NCI-H2029 (cell line): ENCODE measurements around the gene AKT1.

Experiments used
- DNase-seq: peaks from one replicate; lab custom pipeline; 2025; lab: John Stamatoyannopoulos, UW

The AKT1 gene

GRCh38 chr14:104786091-104786586 lies 9.4 kb downstream of the AKT1 start:
- DNase-seq, result no peak

GRCh38 chr14:104785708-104786080 lies 9.9 kb downstream of the AKT1 start:
- DNase-seq, result no peak

- no peak for DNase-seq
Measured at GRCh38 chr14:104784846-104785707, 10.5 kb downstream of the AKT1 start.

GRCh38 chr14:104784218-104784568 lies 11.4 kb downstream of the AKT1 start:
- DNase-seq, result no peak

- no peak for DNase-seq
Measured at GRCh38 chr14:104783484-104784217, 11.9 kb downstream of the AKT1 start.

- no peak for DNase-seq
Measured at GRCh38 chr14:104782808-104783139, 12.8 kb downstream of the AKT1 start.

- DNase-seq, result no peak
Measured at GRCh38 chr14:104782086-104782807, 13.3 kb downstream of the AKT1 start.

- DNase-seq, result no peak
Measured at GRCh38 chr14:104781271-104782077, 14.1 kb downstream of the AKT1 start.

GRCh38 chr14:104780513-104781030 lies 15.0 kb downstream of the AKT1 start:
- no peak for DNase-seq

- DNase-seq, result no peak
Measured at GRCh38 chr14:104779776-104780512, 15.6 kb downstream of the AKT1 start.

- DNase-seq, result no peak
Measured at GRCh38 chr14:104778694-104779331, 16.7 kb downstream of the AKT1 start.

GRCh38 chr14:104777808-104778249 lies 17.7 kb downstream of the AKT1 start:
- DNase-seq, result no peak

GRCh38 chr14:104776961-104777807 lies 18.4 kb downstream of the AKT1 start:
- DNase-seq, result no peak

GRCh38 chr14:104776481-104776880 lies 19.1 kb downstream of the AKT1 start:
- no peak for DNase-seq

- DNase-seq, result no peak
Measured at GRCh38 chr14:104775073-104775489, 20.5 kb downstream of the AKT1 start.

GRCh38 chr14:104774453-104775072 lies 21.0 kb downstream of the AKT1 start:
- DNase-seq, result no peak

- no peak for DNase-seq
Measured at GRCh38 chr14:104773505-104774452, 21.8 kb downstream of the AKT1 start.
